HEK293 (cell line): Measurements from ENCODE around the gene PRX.

Experiments used
- CTCF ChIP-seq: fragments of 450-650 bp; formaldehyde crosslinking; IDR thresholded peaks from 2 replicates; pipeline ENCODE4 v1.5.1; 2016; ENCODE audit warnings: missing biosample characterization, missing genetic modification characterization
- HOXA7 ChIP-seq: sonication (generic); formaldehyde crosslinking; IDR thresholded peaks from 2 replicates; pipeline ENCODE4 v1.8.1; 2022; ENCODE audit warnings: missing genetic modification reagents, borderline replicate concordance
- KLF9 ChIP-seq: fragments of 450-650 bp; formaldehyde crosslinking; IDR thresholded peaks from 2 replicates; pipeline ENCODE4 v1.5.1; 2016; ENCODE audit warnings: missing biosample characterization, missing genetic modification characterization, low read depth
- PBX3 ChIP-seq: sonication (generic); formaldehyde crosslinking; IDR thresholded peaks from 2 replicates; pipeline ENCODE4 v1.8.1; 2022; ENCODE audit warnings: mild to moderate bottlenecking, moderate library complexity, missing genetic modification reagents
- REST ChIP-seq: fragments of 450-650 bp; formaldehyde crosslinking; IDR thresholded peaks from 2 replicates; pipeline ENCODE4 v1.5.1; 2016; ENCODE audit warnings: missing biosample characterization, missing genetic modification characterization
- ZFP41 ChIP-seq: fragments of 450-650 bp; formaldehyde crosslinking; IDR thresholded peaks from 2 replicates; pipeline ENCODE4 v1.5.1; 2016; ENCODE audit warnings: missing biosample characterization, missing genetic modification characterization, borderline replicate concordance
- ZNF140 ChIP-seq: fragments of 450-650 bp; formaldehyde crosslinking; IDR thresholded peaks from 2 replicates; pipeline ENCODE4 v1.5.1; 2016; ENCODE audit warnings: missing biosample characterization, missing genetic modification characterization
- ZNF239 ChIP-seq: fragments of 450-650 bp; formaldehyde crosslinking; IDR thresholded peaks from 2 replicates; pipeline ENCODE4 v1.5.1; 2016; ENCODE audit warnings: missing biosample characterization, missing genetic modification characterization
- ZSCAN30 ChIP-seq: fragments of 450-650 bp; IDR thresholded peaks from 2 replicates; pipeline ENCODE4 v1.5.1; 2018; ENCODE audit warnings: missing biosample characterization, mild to moderate bottlenecking, missing genetic modification characterization, moderate library complexity

- TF ChIP-seq CTCF (no peak; the same call in none of the 2 replicates), REST (tag by site-specific recombination) (peak; percentile 60), PBX3 (CRISPR knock-in tag) (0 out of 2 replicates have a peak, but pooled peaks have one; percentile 37), ZFP41 (tag by site-specific recombination) (no peak), ZSCAN30 (peak; percentile 96), KLF9 (peak; percentile 97), ZNF239 (tag by site-specific recombination) (no peak; the same call in 1 of the 2 replicates), HOXA7 (CRISPR knock-in tag) (no peak), ZNF140 (tag by site-specific recombination) (no peak)
These were observed 30.2 kb upstream of the PRX start for GRCh38 chr19:40443131-40443999.
